Stimulated activated CD4-positive, alpha-beta T cell treated with anti-CD3 and anti-CD28 coated beads, Interleukin-2, amount 100 ng/mL, for 4 hours (primary cell): Measurements from ENCODE around the gene CELA2B.
"Not testable (repeated sequence)": the region's sequence is repeated elsewhere in the genome, so short reads cannot be mapped to it uniquely, and the experiment has no call there.

Experiments
- DNase-seq: peaks from one replicate; pipeline ENCODE4 v3.0.0-alpha.2; 2020; ENCODE audit warnings: low read depth

CELA2B gene

GRCh38 chr1:15445390-15446122, 30.3 kb upstream of the CELA2B start:
- no peak for DNase-seq

GRCh38 chr1:15446212-15446611, 29.7 kb upstream of the CELA2B start:
- DNase-seq: no peak

- DNase-seq: no peak
These were observed 26.9 kb upstream of the CELA2B start for GRCh38 chr1:15448877-15449462.

GRCh38 chr1:15449567-15449966, 26.3 kb upstream of the CELA2B start:
- DNase-seq: no peak

GRCh38 chr1:15451014-15451722, 24.7 kb upstream of the CELA2B start:
- DNase-seq: no peak

GRCh38 chr1:15452216-15452615, 23.7 kb upstream of the CELA2B start:
- DNase-seq: no peak

GRCh38 chr1:15452866-15453571, 22.9 kb upstream of the CELA2B start:
- no peak for DNase-seq

- DNase-seq: no peak
These were observed 22.2 kb upstream of the CELA2B start for GRCh38 chr1:15453734-15454133.

GRCh38 chr1:15454256-15454655, 21.6 kb upstream of the CELA2B start:
- DNase-seq: no peak

GRCh38 chr1:15455522-15455921, 20.4 kb upstream of the CELA2B start:
- no peak for DNase-seq

GRCh38 chr1:15456313-15456954, 19.5 kb upstream of the CELA2B start, which contains the start of gene CELA2A:
Gene CELA2A (plus strand): TSS chr1:15456732. CDS start chr1:15456754, 22 bp downstream.
- no peak for DNase-seq

GRCh38 chr1:15457585-15457984, 18.3 kb upstream of the CELA2B start:
- DNase-seq: no peak

- not testable (repeated sequence) for DNase-seq
These were observed 17.5 kb upstream of the CELA2B start for GRCh38 chr1:15458388-15458787.

- DNase-seq: no peak
These were observed 15.9 kb upstream of the CELA2B start for GRCh38 chr1:15459771-15460707.

- no peak for DNase-seq
These were observed 15.2 kb upstream of the CELA2B start for GRCh38 chr1:15460708-15461095.

- not testable (repeated sequence) for DNase-seq
These were observed 12.7 kb upstream of the CELA2B start for GRCh38 chr1:15463064-15463800.

GRCh38 chr1:15463926-15464322, 12.0 kb upstream of the CELA2B start:
- not testable (repeated sequence) for DNase-seq

- no peak for DNase-seq
These were observed 10.2 kb upstream of the CELA2B start for GRCh38 chr1:15465674-15466073.

- not testable (repeated sequence) for DNase-seq
These were observed 8.8 kb upstream of the CELA2B start for GRCh38 chr1:15466955-15467625.

- DNase-seq: no peak
These were observed 7.8 kb upstream of the CELA2B start for GRCh38 chr1:15468145-15468544.
